HepG2 (cell line): ENCODE measurements around the gene SLITRK1.

ENCODE experiments used
- CREM ChIP-seq, 2 experiments: sonication (generic) in 1 of 2; formaldehyde crosslinking in 1 of 2; IDR thresholded peaks; 2 replicates each; pipeline versions ENCODE4 v1.4.0 to v1.6.1; 2016 to 2020; ENCODE audit warnings: antibody characterized with exemption in 1 of 2, mild to moderate bottlenecking in 1 of 2, missing genetic modification reagents in 1 of 2
- CTCF ChIP-seq: sonication (generic); formaldehyde crosslinking; IDR thresholded peaks from 2 replicates; pipeline ENCODE4 v1.5.0; 2020; ENCODE audit warnings: mild to moderate bottlenecking, missing genetic modification reagents, moderate library complexity
- HMGA1 ChIP-seq: sonication (generic); formaldehyde crosslinking; conservative IDR thresholded peaks from 2 replicates; pipeline ENCODE4 v1.4.0; 2020; ENCODE audit warnings: missing genetic modification reagents
- NR1H2 ChIP-seq: sonication (generic); formaldehyde crosslinking; IDR thresholded peaks from 2 replicates; pipeline ENCODE4 v1.8.1; 2022; ENCODE audit warnings: low read depth, missing genetic modification reagents, borderline replicate concordance
- PATZ1 ChIP-seq: sonication (generic); formaldehyde crosslinking; IDR thresholded peaks from 2 replicates; pipeline ENCODE4 v1.4.0; 2020; ENCODE audit warnings: missing genetic modification reagents
- POLR2AphosphoS5 ChIP-seq: IDR thresholded peaks from 2 replicates; pipeline ENCODE4 v1.6.1; 2012; ENCODE audit warnings: low read depth, low read length
- SRF ChIP-seq: IDR thresholded peaks from 2 replicates; pipeline ENCODE4 v1.6.1; 2011; ENCODE audit warnings: mild to moderate bottlenecking, low read depth, low read length, moderate library complexity
- TCF7L2 ChIP-seq: IDR thresholded peaks from 2 replicates; pipeline ENCODE4 v1.6.1; 2011; ENCODE audit warnings: mild to moderate bottlenecking, low read depth, low read length, moderate library complexity
- TEAD3 ChIP-seq: optimal IDR thresholded peaks from 2 replicates; pipeline ENCODE3; 2016; ENCODE audit warnings: borderline replicate concordance
- ZBTB40 ChIP-seq, 2 experiments: fragments of 450-650 bp in 1 of 2; sonication (generic) in 1 of 2; formaldehyde crosslinking in 1 of 2; IDR thresholded peaks; 2 replicates each; pipeline versions ENCODE4 v1.6.1 to v1.8.0; 2016 to 2022; ENCODE audit warnings: antibody characterized with exemption in 1 of 2, mild to moderate bottlenecking in 1 of 2, missing genetic modification reagents in 1 of 2
- ZNF629 ChIP-seq: sonication (generic); formaldehyde crosslinking; conservative IDR thresholded peaks from 2 replicates; pipeline ENCODE4 v1.5.0; 2020; ENCODE audit warnings: missing genetic modification reagents

GRCh38 chr13:83877651-83878355 is 4.5 kb downstream of the SLITRK1 start:
- TF ChIP-seq NR1H2 (CRISPR knock-in tag) (no peak), CTCF (CRISPR knock-in tag) (no peak), SRF (no peak), TEAD3 (CRISPR knock-in tag) (no peak), ZBTB40 (IDR thresholded peaks at IDR 0.05) (no peak), ZBTB40 (CRISPR knock-in tag; IDR thresholded peaks at IDR 0.05) (no peak), HMGA1 (CRISPR knock-in tag) (no peak), PATZ1 (CRISPR knock-in tag) (no peak), TCF7L2 (no peak), POLR2AphosphoS5 (no peak), ZNF629 (CRISPR knock-in tag) (no peak), CREM (IDR thresholded peaks at IDR 0.05) (no peak), CREM (CRISPR knock-in tag; IDR thresholded peaks at IDR 0.05) (no peak)
